RWPE1 (cell line): ENCODE measurements around the gene MTFR2.

ENCODE experiments used
- CTCF ChIA-PET: fragments of 350-600 bp; sonication (Branson Sonifier 250); formaldehyde crosslinking; extraction: SDS; loops from one replicate; lab custom pipeline; 2021; lab: Yijun Ruan, JAX
- POLR2A ChIA-PET: fragments of 400-600 bp; formaldehyde crosslinking; extraction: SDS; loops from one replicate; lab custom pipeline; 2020; ENCODE audit warnings: antibody characterized with exemption; ENCODE audit not compliant: low non-redundant PET; lab: Yijun Ruan, JAX
- DNase-seq: peaks from one replicate; pipeline ENCODE4 v3.0.0; 2012; ENCODE audit warnings: low spot score
- H3K27ac ChIP-seq: fragments of 450-650 bp; 2 replicates; pipeline ENCODE4 v1.5.1; 2017
- CTCF ChIP-seq: fragments of 450-650 bp; conservative IDR thresholded peaks from 2 replicates; pipeline ENCODE4 v1.5.1; 2017; ENCODE audit warnings: low read depth, mild to moderate bottlenecking

Gene MTFR2

GRCh38 chr6:136213853-136214252 lies 36.3 kb downstream of the MTFR2 start:
- no peak for DNase-seq
- no peak for TF ChIP-seq CTCF
- no peak overlapping the region for H3K27ac ChIP-seq
- ChIA-PET CTCF (interaction anchor here (0.6 kb wide), 1 partner anchor 176 kb away, joined by 6 read pairs; no protein-coding TSS in a partner anchor), POLR2A (no interaction called here)

- no peak overlapping the region for H3K27ac ChIP-seq
- DNase-seq, result no peak
- POLR2A ChIA-PET, result no interaction called here
- TF ChIP-seq CTCF, result no peak
- CTCF ChIA-PET, result interaction anchor here (0.6 kb wide), 1 partner anchor 515 kb away, joined by 3 read pairs; no protein-coding TSS in a partner anchor
These were observed 37.0 kb downstream of the MTFR2 start for GRCh38 chr6:136213012-136213539.

- no peak for TF ChIP-seq CTCF
- DNase-seq, result no peak
- POLR2A ChIA-PET, result no interaction called here
- H3K27ac ChIP-seq, result no peak overlapping the region
- CTCF ChIA-PET, result interaction anchor here (0.6 kb wide), 1 partner anchor 515 kb away, joined by 3 read pairs; no protein-coding TSS in a partner anchor
These were observed 37.5 kb downstream of the MTFR2 start for GRCh38 chr6:136212608-136213007.

- ChIA-PET CTCF (interaction anchor here (0.7 kb wide), 1 partner anchor 713 kb away, joined by 5 read pairs; no protein-coding TSS in a partner anchor), POLR2A (no interaction called here)
- H3K27ac ChIP-seq, result no peak overlapping the region
- no peak for DNase-seq
- no peak for TF ChIP-seq CTCF
These were observed 39.5 kb downstream of the MTFR2 start for GRCh38 chr6:136210398-136211165.

- no peak overlapping the region for H3K27ac ChIP-seq
- TF ChIP-seq CTCF, result no peak
- ChIA-PET CTCF (no interaction called here), POLR2A (no interaction called here)
- no peak for DNase-seq
These were observed 40.6 kb downstream of the MTFR2 start for GRCh38 chr6:136209496-136209895.

- POLR2A ChIA-PET, result no interaction called here
- no peak overlapping the region for H3K27ac ChIP-seq
- DNase-seq, result no peak
- no peak for TF ChIP-seq CTCF
- CTCF ChIA-PET, result no interaction called here
These were observed 41.3 kb downstream of the MTFR2 start for GRCh38 chr6:136208783-136209182.
